DLD1 (cell line): Measurements from ENCODE around the gene OR6C74.

ENCODE experiments used
- in situ Hi-C: cut with HindIII; loops from 2 replicates; pipeline ENCODE4 v1.10.0; 2017; ENCODE audit warnings: low sequenced_read_pairs

OR6C74 gene

GRCh38 chr12:55244309-55244708 lies at the start of gene OR6C74:
Gene OR6C74, plus strand, starts transcription at chr12:55244609. Its CDS starts 2,679 bp downstream, at chr12:55247288.
- in situ Hi-C loops: no loop called here

- in situ Hi-C loops: no loop called here
Observed at GRCh38 chr12:55220725-55221124, 23.7 kb upstream of the OR6C74 start, which contains the start of gene OR10A7. Gene OR10A7, plus strand, starts transcription at chr12:55221025. Its CDS starts 0 bp downstream, at chr12:55221025.

- in situ Hi-C loops: no loop called here
Observed at GRCh38 chr12:55226523-55226922, 17.9 kb upstream of the OR6C74 start.

GRCh38 chr12:55227643-55228042 lies 16.8 kb upstream of the OR6C74 start:
- in situ Hi-C loops: no loop called here

- in situ Hi-C loops: no loop called here
Observed at GRCh38 chr12:55246159-55246558, 1.8 kb downstream of the OR6C74 start.

- in situ Hi-C loops: no loop called here
Observed at GRCh38 chr12:55250944-55251343, 6.5 kb downstream of the OR6C74 start.

GRCh38 chr12:55253281-55253680 lies 8.9 kb downstream of the OR6C74 start:
- in situ Hi-C loops: no loop called here

- in situ Hi-C loops: no loop called here
Observed at GRCh38 chr12:55256831-55257230, 12.4 kb downstream of the OR6C74 start.

- in situ Hi-C loops: no loop called here
Observed at GRCh38 chr12:55258303-55258702, 13.9 kb downstream of the OR6C74 start.

- in situ Hi-C loops: no loop called here
Observed at GRCh38 chr12:55280991-55281390, 36.6 kb downstream of the OR6C74 start.

- in situ Hi-C loops: loop anchor here (5.0 kb wide), 1 partner anchor 32 kb away; no protein-coding TSS in a partner anchor
Observed at GRCh38 chr12:55289999-55290398, 45.6 kb downstream of the OR6C74 start.
